GM18502 (cell line): ENCODE measurements around the gene ITGAX.

Source experiments
- ATAC-seq: cut with Tn5 transposase; IDR thresholded peaks from one replicate; pipeline ENCODE4 v1.9.1; 2021; ENCODE audit warnings: mild to moderate bottlenecking; ENCODE audit not compliant: unreplicated experiment, poor library complexity

Gene ITGAX

DNA sequence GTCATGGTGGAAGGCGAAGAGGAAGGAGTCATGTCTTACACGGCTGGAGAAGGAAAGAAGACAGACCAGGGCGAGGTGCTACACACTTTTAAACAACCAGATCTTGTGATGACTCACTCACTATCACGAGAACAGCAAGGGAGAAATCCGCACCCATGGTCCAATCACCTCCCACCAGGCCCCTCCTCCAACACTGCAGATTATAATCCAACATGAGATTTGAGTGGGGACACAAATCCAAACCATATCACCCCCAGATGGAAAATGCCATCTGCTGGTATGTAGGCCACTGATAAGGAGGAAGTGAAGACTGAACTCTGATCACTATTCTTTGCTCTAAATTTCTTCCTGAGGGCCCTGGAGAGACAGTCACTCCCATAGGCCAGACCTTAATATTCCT lies 7.5 kb upstream of the ITGAX start:
- no peak for ATAC-seq

GRCh38 chr16:31348579-31348978 lies 6.4 kb upstream of the ITGAX start:
- no peak for ATAC-seq

- no peak for ATAC-seq
Observed at GRCh38 chr16:31350275-31351005, 4.5 kb upstream of the ITGAX start.

GRCh38 chr16:31351246-31351941 lies 3.6 kb upstream of the ITGAX start:
- no peak for ATAC-seq

- no peak for ATAC-seq
Observed at GRCh38 chr16:31351942-31352325, 3.0 kb upstream of the ITGAX start.

DNA sequence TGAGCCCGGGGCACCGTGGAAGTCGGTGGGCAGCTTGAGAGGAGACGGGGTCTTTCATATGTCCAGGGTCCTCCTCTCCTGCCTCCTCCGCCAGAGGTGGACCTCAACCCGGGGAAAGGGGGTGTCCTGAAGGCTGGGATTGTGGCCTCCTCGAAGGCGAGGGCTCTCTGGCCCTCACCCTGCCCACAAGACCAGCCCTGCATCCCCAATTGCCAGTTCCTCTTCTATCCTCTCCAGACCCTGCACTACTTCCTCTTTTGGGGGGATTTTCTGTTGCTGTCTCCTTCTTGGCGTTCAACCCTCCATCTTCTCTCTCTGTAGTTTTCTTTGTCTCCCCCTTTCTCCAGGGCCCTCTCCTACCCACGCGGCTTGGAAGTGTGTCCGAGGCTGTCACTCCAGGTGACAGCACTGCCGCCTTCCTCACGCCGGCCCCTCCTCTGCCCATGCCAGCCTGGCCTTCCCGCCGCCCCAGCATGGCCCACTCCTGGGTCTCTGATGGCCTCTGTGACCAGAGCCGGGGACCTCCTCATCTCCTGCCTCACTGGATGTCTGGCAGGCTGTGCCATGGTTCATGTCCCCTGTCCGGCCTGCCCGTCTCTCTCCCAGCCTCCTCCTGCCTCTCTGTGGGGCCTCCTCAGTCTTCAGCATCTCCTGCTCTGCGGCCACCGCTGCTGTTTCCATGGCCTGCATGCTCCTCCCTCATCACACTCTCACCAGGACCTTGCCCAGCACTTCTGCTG lies 2.4 kb upstream of the ITGAX start:
- ATAC-seq = no peak

DNA sequence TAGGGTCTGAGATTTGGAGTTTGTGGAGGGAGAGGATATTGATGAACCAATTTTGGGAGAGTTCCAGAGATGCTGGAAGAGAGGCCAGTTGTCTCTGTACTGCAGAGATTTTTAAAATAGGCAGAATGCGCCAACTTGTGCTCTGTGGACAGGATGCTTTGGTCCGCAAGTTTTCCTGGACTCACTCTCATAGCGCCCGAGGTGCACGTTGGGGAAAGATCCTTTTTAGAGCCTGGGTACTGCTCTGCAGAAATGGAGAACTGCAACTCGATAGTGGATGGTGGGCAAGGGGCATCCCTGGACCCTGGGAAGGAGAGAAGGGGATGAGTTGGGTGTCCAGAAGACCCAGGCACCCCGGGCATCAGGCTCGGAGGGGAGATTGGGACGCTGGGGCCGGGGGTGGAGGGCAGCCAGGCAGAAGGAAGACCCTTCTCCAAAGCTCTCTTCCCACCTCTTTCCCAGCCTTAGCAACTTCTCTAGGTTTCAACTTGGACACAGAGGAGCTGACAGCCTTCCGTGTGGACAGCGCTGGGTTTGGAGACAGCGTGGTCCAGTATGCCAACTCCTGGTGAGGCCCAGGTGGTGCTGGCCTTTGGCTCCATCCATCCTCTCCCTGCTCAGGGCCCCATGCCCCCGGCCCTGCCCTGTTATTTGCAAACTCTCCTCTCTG lies 590 bp downstream of the ITGAX start:
- ATAC-seq = no peak

GRCh38 chr16:31356566-31357323 lies 1.8 kb downstream of the ITGAX start:
- ATAC-seq = no peak

GRCh38 chr16:31357324-31358109 lies 2.5 kb downstream of the ITGAX start:
- no peak for ATAC-seq

DNA sequence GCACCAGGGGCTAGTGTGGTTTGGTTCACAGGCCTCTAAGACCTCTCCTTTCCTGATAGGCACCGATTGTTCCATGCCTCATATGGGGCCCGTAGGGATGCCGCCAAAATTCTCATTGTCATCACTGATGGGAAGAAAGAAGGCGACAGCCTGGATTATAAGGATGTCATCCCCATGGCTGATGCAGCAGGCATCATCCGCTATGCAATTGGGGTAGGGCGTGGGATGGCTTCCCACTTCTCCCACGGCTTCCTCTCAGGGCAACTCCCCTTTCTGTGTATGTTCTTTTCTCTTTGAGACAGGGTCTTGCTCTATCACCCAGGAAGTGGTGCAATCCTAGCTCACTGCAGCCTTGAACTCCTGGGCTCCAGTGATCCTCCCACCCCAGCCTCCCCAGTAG lies 5.3 kb downstream of the ITGAX start:
- no peak for ATAC-seq

GRCh38 chr16:31361201-31362110 lies 6.5 kb downstream of the ITGAX start:
- no peak for ATAC-seq

DNA sequence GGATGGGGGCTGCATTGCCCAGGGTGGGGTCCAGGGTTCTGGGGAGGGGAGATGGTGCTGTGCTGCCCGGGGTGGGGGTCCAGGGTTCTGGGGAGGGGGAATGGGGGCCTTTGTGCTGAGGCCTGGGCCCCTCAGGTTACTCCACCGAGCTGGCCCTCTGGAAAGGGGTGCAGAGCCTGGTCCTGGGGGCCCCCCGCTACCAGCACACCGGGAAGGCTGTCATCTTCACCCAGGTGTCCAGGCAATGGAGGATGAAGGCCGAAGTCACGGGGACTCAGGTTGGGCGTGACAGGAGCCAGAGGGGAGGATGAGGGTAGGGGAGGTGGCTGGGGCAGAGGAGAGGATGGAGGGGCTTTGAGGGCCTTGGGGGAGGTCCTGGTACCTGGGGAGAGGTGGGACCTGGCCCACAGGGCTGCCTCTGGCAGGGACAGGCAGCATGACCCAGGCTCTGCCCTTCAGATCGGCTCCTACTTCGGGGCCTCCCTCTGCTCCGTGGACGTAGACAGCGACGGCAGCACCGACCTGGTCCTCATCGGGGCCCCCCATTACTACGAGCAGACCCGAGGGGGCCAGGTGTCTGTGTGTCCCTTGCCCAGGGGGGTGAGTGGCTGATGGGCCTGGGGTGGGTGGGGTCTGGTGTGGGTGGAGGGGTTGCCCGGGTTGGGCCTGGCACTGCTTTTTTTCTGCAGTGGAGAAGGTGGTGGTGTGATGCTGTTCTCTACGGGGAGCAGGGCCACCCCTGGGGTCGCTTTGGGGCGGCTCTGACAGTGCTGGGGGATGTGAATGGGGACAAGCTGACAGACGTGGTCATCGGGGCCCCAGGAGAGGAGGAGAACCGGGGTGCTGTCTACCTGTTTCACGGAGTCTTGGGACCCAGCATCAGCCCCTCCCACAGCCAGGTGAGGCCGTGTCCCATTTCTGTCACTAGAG lies 7.8 kb downstream of the ITGAX start:
- no peak for ATAC-seq

- ATAC-seq = no peak
Observed at GRCh38 chr16:31363721-31364120, 8.7 kb downstream of the ITGAX start.

- no peak for ATAC-seq
Observed at GRCh38 chr16:31364421-31364820, 9.4 kb downstream of the ITGAX start.

- ATAC-seq = no peak
Observed at GRCh38 chr16:31365131-31365865, 10.3 kb downstream of the ITGAX start.

DNA sequence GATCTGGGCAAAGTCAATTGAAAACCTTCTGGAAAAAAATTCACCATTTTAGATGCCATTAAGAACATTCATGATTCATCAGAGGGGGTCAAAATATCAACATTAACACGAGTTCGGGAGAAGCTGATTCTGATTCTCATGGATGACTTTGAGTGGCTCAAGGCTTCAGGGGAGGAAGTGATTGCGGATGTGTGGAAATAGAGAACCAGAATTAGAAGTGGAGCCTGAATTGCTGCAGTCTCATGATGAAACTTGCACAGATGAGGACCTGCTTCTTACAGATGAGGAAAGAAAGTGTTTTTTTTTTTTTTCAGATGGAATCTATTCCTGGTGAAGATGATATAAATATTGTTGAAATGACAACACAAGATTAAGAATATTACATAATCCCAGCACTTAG lies 12.9 kb downstream of the ITGAX start:
- no peak for ATAC-seq

DNA sequence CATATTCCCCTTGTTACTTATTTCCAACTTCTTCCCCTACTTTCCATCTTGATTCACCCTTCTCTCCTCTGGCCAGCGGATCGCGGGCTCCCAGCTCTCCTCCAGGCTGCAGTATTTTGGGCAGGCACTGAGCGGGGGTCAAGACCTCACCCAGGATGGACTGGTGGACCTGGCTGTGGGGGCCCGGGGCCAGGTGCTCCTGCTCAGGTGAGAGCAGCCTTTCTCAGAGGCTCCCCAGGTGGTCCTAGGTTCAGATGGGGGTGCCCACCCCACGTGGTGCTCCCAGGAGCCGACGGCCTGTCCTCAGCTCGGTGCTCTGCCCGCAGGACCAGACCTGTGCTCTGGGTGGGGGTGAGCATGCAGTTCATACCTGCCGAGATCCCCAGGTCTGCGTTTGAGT lies 16.0 kb downstream of the ITGAX start:
- ATAC-seq = no peak
